SU-DHL-6 (cell line): Measurements from ENCODE around the gene SEC23A.
"Not testable (repeated sequence)": the region's sequence is repeated elsewhere in the genome, so short reads cannot be mapped to it uniquely, and the experiment has no call there.

Experiments
- H2AFZ ChIP-seq: fragments of 200-600 bp; sonication (generic); 2 replicates; pipeline ENCODE4 v1.6.1; 2014; ENCODE audit warnings: low read depth, mild to moderate bottlenecking, moderate library complexity, mixed read lengths, antibody characterized with exemption, low read length; ENCODE audit not compliant: severe bottlenecking
- H3F3A ChIP-seq: fragments of 200-600 bp; shearing (Covaris generic); 2 replicates; pipeline ENCODE4 v1.6.0; 2016; ENCODE audit warnings: antibody characterized with exemption, mild to moderate bottlenecking; ENCODE audit not compliant: insufficient read depth
- H3K27ac ChIP-seq: fragments of 200-600 bp; sonication (generic); 2 replicates; pipeline ENCODE4 v1.5.1; 2016; ENCODE audit warnings: low read depth, mild to moderate bottlenecking, low read length, moderate library complexity, mixed read lengths
- H3K27me3 ChIP-seq: fragments of 200-600 bp; sonication (generic), shearing (Covaris generic); 2 replicates; pipeline ENCODE4 v1.6.0; 2014; ENCODE audit warnings: mild to moderate bottlenecking, low read length
- H3K36me3 ChIP-seq: fragments of 200-600 bp; sonication (generic); 2 replicates; pipeline ENCODE4 v1.6.1; 2014; ENCODE audit warnings: mild to moderate bottlenecking, low read length, mixed read lengths
- H3K4me2 ChIP-seq: fragments of 300-600, 200-600 bp; shearing (Covaris generic), sonication (generic); 2 replicates; pipeline ENCODE4 v1.6.0; 2014; ENCODE audit warnings: low read length, low read depth, mild to moderate bottlenecking; ENCODE audit not compliant: poor library complexity, severe bottlenecking
- H3K4me3 ChIP-seq: fragments of 200-600 bp; sonication (generic); 2 replicates; pipeline ENCODE4 v1.5.1; 2014; ENCODE audit warnings: antibody characterized with exemption, low read length, mild to moderate bottlenecking, mixed read lengths; ENCODE audit not compliant: insufficient read depth, poor library complexity, severe bottlenecking
- H3K79me2 ChIP-seq: fragments of 200-600 bp; sonication (generic); 2 replicates; pipeline ENCODE4 v1.6.1; 2014; ENCODE audit warnings: mild to moderate bottlenecking, low read length, moderate library complexity; ENCODE audit not compliant: insufficient read depth
- H3K9ac ChIP-seq: fragments of 200-600 bp; sonication (generic); 2 replicates; pipeline ENCODE4 v1.7.0; 2014; ENCODE audit warnings: mild to moderate bottlenecking, low read length
- H3K9me2 ChIP-seq: fragments of 200-600 bp; sonication (generic); replicated peaks from 2 replicates; pipeline ENCODE4 v1.6.1; 2014; ENCODE audit warnings: low read length; ENCODE audit not compliant: insufficient read depth
- H3K9me3 ChIP-seq: fragments of 200-600 bp; sonication (generic); 2 replicates; pipeline ENCODE4 v1.6.1; 2014; ENCODE audit warnings: low read length, mixed read lengths; ENCODE audit not compliant: insufficient read depth
- H4K20me1 ChIP-seq: fragments of 200-600 bp; sonication (generic); 2 replicates; pipeline ENCODE4 v1.6.1; 2014; ENCODE audit warnings: low read depth, mild to moderate bottlenecking, antibody characterized with exemption, low read length, moderate library complexity, mixed read lengths
- EZH2phosphoT487 ChIP-seq: fragments of 200-600 bp; sonication (generic), shearing (Covaris generic); conservative IDR thresholded peaks from 2 replicates; pipeline ENCODE4 v1.6.1; 2018; ENCODE audit warnings: mild to moderate bottlenecking, antibody characterized with exemption, low read length, moderate library complexity, mixed read lengths
- TF ChIP-seq, protein P1 (sequence below): fragments of 200-600 bp; sonication (generic); IDR thresholded peaks from one replicate; pipeline ENCODE4 v1.5.1; 2017; ENCODE audit warnings: antibody characterized with exemption, mild to moderate bottlenecking, low read length, moderate library complexity; ENCODE audit not compliant: insufficient read depth, poor library complexity, severe bottlenecking

Gene SEC23A

DNA sequence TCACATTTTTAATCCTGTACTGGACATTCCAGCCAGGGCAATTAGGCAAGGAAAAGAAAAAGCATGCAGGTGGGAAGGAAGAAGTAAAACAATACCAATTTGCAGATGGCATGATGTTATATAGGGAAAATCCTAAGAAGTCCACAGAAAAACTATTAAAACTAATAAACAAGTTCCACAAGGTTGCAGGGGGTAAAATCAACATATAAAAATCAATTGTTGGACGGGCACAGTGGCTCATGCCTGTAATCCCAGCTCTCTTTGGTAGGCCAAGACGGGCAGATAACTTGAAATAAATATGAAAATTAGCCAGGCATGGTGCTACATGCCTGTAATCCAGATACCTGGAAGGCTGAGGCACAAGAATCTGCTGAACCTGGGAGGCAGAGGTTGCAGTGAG lies 31.9 kb downstream of the SEC23A start:
- Histone ChIP-seq H3F3A (peaks cover 4% of the 10 kb centered on the region; the same call in 1 of the 2 replicates), H3K79me2 (no peaks in the 10 kb centered on the region), H2AFZ (no peak overlapping the region), H3K4me3 (no peak overlapping the region), H3K36me3 (peaks cover 22% of the 10 kb centered on the region; the same call in 1 of the 2 replicates), H3K9me3 (no peaks in the 10 kb centered on the region), H3K27ac (no peak overlapping the region), H3K9ac (no peak overlapping the region), H3K27me3 (no peaks in the 10 kb centered on the region), H4K20me1 (no peaks in the 10 kb centered on the region), H3K4me2 (no peak overlapping the region), H3K9me2 (no peaks in the 10 kb centered on the region)
- TF ChIP-seq, protein P1, sequence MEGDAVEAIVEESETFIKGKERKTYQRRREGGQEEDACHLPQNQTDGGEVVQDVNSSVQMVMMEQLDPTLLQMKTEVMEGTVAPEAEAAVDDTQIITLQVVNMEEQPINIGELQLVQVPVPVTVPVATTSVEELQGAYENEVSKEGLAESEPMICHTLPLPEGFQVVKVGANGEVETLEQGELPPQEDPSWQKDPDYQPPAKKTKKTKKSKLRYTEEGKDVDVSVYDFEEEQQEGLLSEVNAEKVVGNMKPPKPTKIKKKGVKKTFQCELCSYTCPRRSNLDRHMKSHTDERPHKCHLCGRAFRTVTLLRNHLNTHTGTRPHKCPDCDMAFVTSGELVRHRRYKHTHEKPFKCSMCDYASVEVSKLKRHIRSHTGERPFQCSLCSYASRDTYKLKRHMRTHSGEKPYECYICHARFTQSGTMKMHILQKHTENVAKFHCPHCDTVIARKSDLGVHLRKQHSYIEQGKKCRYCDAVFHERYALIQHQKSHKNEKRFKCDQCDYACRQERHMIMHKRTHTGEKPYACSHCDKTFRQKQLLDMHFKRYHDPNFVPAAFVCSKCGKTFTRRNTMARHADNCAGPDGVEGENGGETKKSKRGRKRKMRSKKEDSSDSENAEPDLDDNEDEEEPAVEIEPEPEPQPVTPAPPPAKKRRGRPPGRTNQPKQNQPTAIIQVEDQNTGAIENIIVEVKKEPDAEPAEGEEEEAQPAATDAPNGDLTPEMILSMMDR, result no peak
- no peak for TF ChIP-seq EZH2phosphoT487

DNA sequence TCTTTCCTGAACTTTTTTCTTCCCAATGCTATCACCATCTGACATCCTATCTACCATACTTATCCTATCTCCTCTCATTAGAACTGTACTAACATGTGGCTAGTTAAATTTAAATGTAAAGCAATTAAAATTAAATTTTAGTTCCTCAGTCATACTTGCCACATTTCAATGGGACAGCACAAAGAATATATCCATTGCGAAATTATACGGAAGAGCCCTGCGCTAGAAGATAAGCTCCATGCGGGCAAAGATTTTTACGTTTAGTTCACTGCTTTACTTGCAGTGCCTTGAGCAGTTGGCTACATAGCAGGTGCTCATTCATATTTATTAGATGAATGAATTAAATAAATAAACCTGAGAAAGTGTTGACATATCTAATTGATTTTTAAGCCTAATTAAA lies 33.1 kb downstream of the SEC23A start:
- Histone ChIP-seq H3K4me2 (no peak overlapping the region), H3K27ac (no peak overlapping the region), H3K79me2 (no peaks in the 10 kb centered on the region), H3K9me2 (no peaks in the 10 kb centered on the region), H3K9me3 (no peaks in the 10 kb centered on the region), H3K36me3 (peaks cover 12% of the 10 kb centered on the region; the same call in 1 of the 2 replicates), H3K4me3 (no peak overlapping the region), H3K9ac (no peak overlapping the region), H3K27me3 (no peaks in the 10 kb centered on the region), H3F3A (0 out of 2 replicates have a peak, but pooled peaks cover 4% of the 10 kb centered on the region), H4K20me1 (no peaks in the 10 kb centered on the region), H2AFZ (no peak overlapping the region)
- TF ChIP-seq, protein P1, result no peak
- no peak for TF ChIP-seq EZH2phosphoT487

DNA sequence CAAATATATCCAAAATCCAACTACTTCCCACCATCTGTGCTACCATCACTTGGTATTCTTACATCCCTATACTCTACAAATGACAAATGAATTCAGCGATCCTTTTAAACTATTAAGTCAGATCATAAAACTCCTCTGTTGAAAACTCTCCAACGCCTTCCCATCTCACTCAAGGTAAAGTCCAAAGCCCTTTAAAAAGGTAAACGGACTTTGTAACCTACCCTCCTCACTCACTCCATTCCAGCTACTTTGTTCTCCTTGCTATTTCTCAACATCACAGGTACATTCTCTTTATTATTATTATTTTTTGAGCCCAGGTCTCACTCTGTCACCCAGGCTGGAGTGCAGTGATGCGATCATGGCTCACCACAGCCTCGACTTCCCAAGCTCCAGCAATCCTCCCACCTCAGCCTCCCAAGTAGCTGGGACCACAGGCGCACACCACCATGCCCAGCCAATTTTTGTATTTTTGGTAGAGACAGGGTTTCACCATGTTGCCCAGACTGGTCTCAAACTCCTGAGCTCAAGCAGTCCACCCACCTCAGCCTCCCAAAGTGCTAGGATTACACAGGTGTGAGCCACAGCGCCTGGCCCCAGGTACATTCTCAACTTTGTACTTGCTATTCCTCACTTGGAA lies 33.7 kb downstream of the SEC23A start:
- peaks cover 13% of the 10 kb centered on the region; the same call in 1 of the 2 replicates for H3K36me3 ChIP-seq
- not testable (repeated sequence) for H3K9me3 ChIP-seq, H4K20me1 ChIP-seq, H3F3A ChIP-seq, H3K27me3 ChIP-seq, H3K9me2 ChIP-seq, H3K4me2 ChIP-seq, H3K9ac ChIP-seq, H3K27ac ChIP-seq, H2AFZ ChIP-seq, H3K79me2 ChIP-seq, H3K4me3 ChIP-seq

DNA sequence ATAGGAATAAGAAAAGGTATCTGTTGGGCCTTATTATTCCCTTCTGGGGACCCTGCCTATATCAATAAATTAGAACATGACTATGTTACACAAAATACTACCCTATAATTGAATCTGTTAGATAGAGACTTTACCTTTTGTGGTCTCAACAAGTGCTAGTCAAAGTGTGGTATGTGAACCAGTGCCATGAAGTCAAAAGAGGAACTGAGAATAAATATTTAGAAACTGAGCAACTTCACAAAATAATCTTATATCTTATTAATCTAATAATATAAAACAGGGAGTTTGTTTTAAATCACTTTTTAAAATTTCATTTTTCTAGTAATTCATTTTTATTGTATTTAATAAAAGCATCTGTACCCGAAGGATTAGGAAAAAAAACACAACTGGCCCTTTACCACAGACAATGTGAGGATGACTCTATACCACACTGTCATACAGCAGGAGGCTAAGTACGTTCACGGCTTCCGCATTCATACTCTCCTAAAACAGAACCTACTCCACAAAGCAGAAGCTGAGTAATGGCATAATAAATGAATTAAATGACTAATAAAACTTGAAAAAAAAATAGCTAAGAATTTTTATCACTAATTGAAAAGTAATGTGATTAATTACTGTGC lies 42.1 kb downstream of the SEC23A start:
- Histone ChIP-seq H3F3A (peaks cover 18% of the 10 kb centered on the region; the same call in 1 of the 2 replicates), H3K9me3 (peaks cover 11% of the 10 kb centered on the region; the same call in 1 of the 2 replicates), H3K27me3 (no peaks in the 10 kb centered on the region), H3K9ac (peak overlapping the region; percentile 37), H3K27ac (peak overlapping the region; percentile 89), H3K4me3 (peak overlapping the region; percentile 31), H4K20me1 (no peaks in the 10 kb centered on the region), H3K79me2 (no peaks in the 10 kb centered on the region), H3K4me2 (peak overlapping the region; percentile 64), H3K9me2 (no peaks in the 10 kb centered on the region), H2AFZ (peak overlapping the region; percentile 45), H3K36me3 (peaks cover 48% of the 10 kb centered on the region)
- TF ChIP-seq, protein P1, result no peak
- TF ChIP-seq EZH2phosphoT487, result no peak
